HCEC 1CT (cell line): ENCODE measurements around the gene KIF19.
"Not testable (repeated sequence)": the region's sequence is repeated elsewhere in the genome, so short reads cannot be mapped to it uniquely, and the experiment has no call there.

Source experiments
- DNase-seq: peaks from one replicate; pipeline ENCODE4 v3.0.0-alpha.2; 2017

The KIF19 gene

GRCh38 chr17:74390680-74391653, 64.9 kb downstream of the KIF19 start:
- no peak for DNase-seq

DNA sequence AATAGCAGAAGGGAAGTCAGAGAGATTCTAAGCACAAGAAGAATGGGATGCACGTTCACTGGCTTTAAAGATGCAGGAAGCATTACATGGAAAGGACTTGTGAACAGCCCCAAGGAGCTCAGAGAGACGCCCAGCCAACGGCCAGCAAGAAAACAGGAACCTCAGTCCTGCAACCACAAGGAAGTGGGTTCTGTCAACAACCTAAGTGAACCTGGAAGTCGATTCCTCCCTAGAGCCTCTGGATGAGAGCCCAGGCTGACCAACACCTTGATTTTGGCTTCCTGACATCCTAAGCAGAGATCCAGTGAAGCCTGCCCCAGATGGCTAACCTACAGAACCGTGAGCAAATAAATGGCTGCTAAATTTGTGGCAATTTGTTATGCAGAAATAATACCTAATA, 65.7 kb downstream of the KIF19 start:
- DNase-seq: no peak

- no peak for DNase-seq
These were observed 66.8 kb downstream of the KIF19 start for GRCh38 chr17:74392848-74393247.

DNA sequence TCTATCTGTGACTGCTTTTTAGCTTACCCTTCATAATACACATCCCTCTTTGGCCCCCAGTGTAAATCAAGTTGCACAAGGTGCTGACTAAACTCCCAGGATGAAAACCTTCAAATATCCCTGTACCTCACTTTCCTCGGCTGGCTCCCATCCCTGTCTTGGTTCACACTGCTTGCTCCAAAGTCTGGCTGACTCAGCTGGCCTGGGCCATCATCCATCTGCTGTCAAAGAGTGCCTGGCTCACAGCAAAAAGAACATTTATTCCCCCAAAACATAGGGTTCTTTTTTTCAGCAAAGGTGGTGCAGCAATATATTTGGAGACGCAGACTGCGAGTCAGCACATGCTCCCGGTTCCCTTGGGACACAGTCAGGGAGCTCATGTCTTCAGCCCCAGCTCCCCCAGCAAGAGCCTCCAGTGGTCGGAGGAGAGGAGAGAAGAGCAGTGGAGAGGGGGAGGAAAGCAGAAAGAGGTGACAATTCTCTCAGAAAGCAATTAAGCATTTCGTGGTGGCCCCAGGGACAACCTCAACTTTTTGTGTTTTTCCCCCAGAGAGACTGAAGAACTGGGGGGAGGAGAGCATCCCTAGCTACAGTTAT, 67.4 kb downstream of the KIF19 start:
- DNase-seq: no peak

DNA sequence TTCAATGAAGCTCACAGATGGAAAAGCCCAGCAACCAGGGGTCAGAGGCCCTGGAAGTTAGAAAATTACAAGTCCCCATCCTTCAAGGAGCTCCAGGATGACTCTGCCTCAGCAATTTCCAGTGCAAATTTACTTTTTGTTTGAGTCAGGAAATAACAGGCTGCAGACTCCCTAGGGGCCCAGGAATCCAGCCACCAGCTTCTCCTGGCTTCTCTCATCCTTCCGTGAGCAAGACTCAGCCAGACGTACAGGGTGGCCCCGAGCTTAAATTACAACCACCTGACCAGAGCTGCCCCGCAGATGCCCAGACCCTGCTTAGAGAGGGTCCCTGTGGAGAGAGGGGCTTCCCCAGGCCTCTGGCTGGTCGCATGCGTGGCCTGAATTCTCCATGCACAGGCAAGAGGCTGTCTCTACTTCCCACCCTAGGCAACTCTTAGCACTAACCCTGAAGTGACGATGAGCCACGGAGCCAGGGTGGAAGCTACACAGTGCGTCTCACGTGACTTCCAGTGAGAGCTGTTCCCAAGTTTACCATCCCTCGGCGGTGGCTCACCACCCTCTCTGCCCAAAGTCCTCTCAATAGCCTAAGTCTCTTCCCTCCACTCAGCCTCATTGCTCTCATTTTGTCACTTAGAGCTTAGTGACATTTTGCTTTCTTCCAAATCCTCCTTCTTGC, 68.4 kb downstream of the KIF19 start:
- DNase-seq: no peak

DNA sequence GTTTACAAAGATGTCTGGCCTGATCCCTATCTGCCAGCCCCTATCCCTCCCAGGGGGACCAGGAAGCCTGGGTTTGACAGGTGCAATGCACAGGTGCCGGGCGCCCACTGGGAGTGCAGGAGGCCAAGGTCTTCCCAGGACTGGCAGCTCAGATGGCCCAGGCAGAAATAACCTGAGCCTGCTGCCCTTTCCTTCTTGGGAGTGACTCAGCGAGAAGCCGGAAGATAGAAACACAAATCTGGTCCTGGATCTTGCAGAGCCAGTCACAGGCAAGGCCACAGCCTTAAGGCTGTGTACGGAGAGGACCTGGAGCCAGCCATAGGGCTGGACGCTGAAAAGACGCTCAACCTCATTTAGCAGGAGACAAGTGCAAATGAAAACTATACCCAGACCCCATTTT, 69.0 kb downstream of the KIF19 start:
- DNase-seq: no peak

DNA sequence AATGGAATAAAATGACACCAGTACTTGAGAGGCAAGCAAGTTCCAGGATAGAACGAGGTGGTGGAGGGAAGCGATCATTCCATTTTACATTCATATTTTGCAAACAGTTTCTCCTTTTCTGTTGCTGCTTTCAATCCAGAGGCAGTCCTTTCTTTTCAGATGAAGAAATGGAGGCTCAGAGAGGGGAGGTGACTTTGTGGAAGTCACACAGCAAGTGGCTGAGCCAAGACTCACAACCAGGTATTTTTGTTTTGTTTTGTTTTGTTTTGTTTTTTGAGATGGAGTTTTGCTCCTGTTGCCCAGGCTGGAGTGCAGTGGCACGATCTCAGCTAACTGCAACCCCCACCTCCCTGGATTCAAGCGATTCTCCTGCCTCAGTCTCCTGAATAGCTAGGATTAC, 70.5 kb downstream of the KIF19 start:
- DNase-seq: no peak

DNA sequence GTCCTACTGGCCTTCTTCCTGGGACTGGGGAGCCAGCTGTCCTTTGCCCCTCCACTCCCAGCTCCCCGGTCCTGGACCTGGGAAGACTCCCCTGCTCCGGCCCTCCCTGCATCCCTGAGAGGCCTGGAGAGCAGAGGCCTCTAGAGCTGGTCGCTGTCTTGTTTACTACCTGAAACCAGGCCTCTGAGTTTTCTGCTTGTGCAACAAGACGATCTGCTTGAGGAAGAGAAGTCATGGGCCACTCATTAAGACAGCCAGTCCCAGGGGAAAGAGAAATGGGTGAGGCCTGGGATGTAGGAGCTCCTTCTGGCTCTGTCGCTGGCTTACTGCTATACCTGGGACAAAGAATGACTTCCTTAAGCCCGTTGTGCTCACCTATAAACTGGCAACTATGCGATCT, 76.0 kb downstream of the KIF19 start:
- DNase-seq: no peak

DNA sequence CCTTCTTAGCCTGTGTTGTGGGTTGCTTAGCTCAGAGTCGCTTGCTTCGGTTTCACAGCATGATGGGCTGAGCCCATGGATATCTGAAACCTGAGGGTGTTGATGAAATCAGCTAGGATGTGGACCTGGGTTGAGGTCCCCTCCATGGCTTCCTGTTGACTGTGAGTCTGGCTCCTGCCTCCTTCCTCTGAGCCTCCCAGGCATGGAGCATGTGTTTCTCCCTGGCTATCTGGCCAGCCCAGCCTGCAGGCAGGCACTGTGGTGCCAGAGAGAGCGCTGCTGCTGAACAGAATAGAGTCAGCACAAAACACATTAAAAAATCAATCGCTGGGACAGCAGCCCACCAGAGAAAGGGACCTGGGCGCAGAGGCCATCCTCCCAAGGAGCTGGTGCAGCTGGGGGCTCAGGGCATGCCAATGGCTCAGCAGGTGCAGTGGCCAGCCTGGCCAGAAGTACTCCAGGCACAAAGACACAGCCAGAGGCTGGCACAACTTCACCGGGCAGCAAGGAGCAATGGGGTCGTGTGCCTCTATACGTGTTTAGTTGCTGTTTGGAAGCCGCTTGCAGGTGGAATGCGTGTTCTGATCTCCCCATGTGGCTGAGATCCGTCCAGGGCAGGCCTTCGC, 77.6 kb downstream of the KIF19 start:
- no peak for DNase-seq

GRCh38 chr17:74404218-74404617, 78.2 kb downstream of the KIF19 start:
- no peak for DNase-seq

GRCh38 chr17:74404789-74405188, 78.8 kb downstream of the KIF19 start:
- DNase-seq: no peak

DNA sequence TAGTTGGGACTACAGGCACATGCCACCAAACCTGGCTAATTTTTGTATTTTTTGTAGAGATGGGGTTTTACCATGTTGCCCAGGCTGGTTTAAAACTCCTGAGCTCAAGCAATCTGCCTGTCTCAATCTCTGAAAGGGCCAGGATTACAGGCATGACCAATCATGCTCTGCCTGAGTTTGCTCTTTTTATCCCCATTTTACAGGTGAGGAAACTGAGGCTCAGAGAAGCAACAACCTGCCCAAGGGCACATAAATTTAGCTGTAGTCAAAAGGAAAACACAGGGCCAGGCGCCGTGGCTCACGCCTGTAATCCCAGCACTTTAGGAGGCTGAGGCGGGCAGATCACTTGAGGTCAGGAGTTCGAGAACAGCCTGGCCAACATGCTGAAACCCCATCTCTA, 79.3 kb downstream of the KIF19 start:
- not testable (repeated sequence) for DNase-seq
